Left lung (tissue), 10 donors: ENCODE measurements around the gene TNK1. TPM values are rescaled to one million over a fixed set of nuclear protein-coding genes. Genes with fewer than 3 reads are reported as not detected.

Experiments used
- ATAC-seq: fragments of 200-7000 bp; cut with Tn5 transposase; one replicate; pipeline ENCODE4 v1.9.1; 2020; ENCODE audit warnings: moderate library complexity
- DNase-seq, 4 donors: peaks; one replicate each; pipeline ENCODE4 v3.0.0-alpha.2; 2013 to 2020
- H3K27ac ChIP-seq, 2 donors: fragments of 200-600 bp; sonication (generic) in 1 of 2; one replicate each; pipeline versions ENCODE4 v1.5.0 to v1.8.0; 2020 to 2021
- H3K27me3 ChIP-seq, 2 donors: fragments of 200-600 bp; sonication (generic) in 1 of 2; one replicate each; pipeline versions ENCODE4 v1.5.0 to v1.8.0; 2020 to 2021
- H3K36me3 ChIP-seq, 2 donors: fragments of 200-600 bp; sonication (generic) in 1 of 2; one replicate each; pipeline versions ENCODE4 v1.5.0 to v1.8.0; 2020 to 2021
- H3K4me1 ChIP-seq, 2 donors: fragments of 200-600 bp; one replicate each; pipeline ENCODE4 v1.8.0; 2021
- H3K4me3 ChIP-seq, 2 donors: fragments of 200-600 bp; sonication (generic) in 1 of 2; one replicate each; pipeline versions ENCODE4 v1.5.0 to v1.8.0; 2020 to 2021; ENCODE audit warnings: mild to moderate bottlenecking in 1 of 2
- H3K9me3 ChIP-seq, 2 donors: fragments of 200-600 bp; sonication (generic) in 1 of 2; one replicate each; pipeline versions ENCODE4 v1.5.0 to v1.8.0; 2020 to 2021
- CTCF ChIP-seq, 2 donors: fragments of 200-600 bp; sonication (generic) in 1 of 2; IDR thresholded peaks; one replicate each; pipeline versions ENCODE4 v1.5.0 to v1.8.0; 2021; ENCODE audit warnings: antibody characterized with exemption in 2 of 2
- intact Hi-C, 2 donors: fragments of 100-400 bp; cut with DNase I; formaldehyde crosslinking; loops; one replicate each; pipeline versions ENCODE4 v1.11.2 to v1.14.2; 2022
- polyA plus RNA-seq, 6 donors: library from polyadenylated mRNA; unstranded; fragments of 120-200 nt; gene quantifications; one replicate each; pipeline ENCODE4 v1.2.1, GENCODE V29; 2013; ENCODE audit not compliant: insufficient read length in 6 of 6
- total RNA-seq, 2 donors: library from RNA; stranded (reverse); fragmentation: NEBNext Ultra II Directional; extraction: Animal tissue kit (Norgen Biotek cat#: 25700); gene quantifications; one replicate each; pipeline ENCODE4 v1.2.1, GENCODE V29; 2021
- donor health status: DM: no; HTN: yes; CAD: no.
- donor health status: DM: no; HTN: no; CAD: no.

Gene TNK1
- total and polyA plus RNA-seq, 8 donors = 5.3 to 8.7 (median 6.3) TPM

DNA sequence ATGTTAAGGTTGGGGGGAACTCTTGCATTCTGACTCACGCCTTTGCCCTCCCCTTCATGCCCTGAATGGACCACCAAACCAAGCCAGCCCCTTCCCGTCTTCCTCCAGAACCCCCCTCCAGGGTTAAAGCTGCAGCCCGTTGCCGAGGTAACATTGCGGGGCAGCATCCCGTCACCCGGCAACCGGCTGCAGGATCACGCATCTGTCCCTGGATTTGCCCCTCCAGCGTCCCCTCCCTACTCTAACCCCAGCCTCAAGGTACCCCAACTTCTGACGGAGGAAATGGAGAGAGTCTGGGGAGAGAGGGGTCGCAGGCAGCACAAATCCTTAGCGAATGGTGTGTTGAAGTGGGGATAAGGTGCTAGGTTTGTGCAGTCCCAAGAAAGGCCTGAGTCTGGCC is 26.2 kb downstream of the TNK1 start:
- H3K27me3 ChIP-seq = peaks cover 0 to 37% of the 10 kb centered on the region in 2 donors
- H3K4me1 ChIP-seq = peaks cover 7 to 26% of the 10 kb centered on the region in 2 donors
- H3K4me3 ChIP-seq = no peak overlapping the region
- intact Hi-C loops = no loop called here
- no peak for TF ChIP-seq CTCF (IDR thresholded peaks at IDR 0.05)
- no peaks in the 10 kb centered on the region for H3K9me3 ChIP-seq
- no peak overlapping the region for H3K27ac ChIP-seq
- ATAC-seq (no peak), DNase-seq (no peak)
- no peaks in the 10 kb centered on the region for H3K36me3 ChIP-seq

DNA sequence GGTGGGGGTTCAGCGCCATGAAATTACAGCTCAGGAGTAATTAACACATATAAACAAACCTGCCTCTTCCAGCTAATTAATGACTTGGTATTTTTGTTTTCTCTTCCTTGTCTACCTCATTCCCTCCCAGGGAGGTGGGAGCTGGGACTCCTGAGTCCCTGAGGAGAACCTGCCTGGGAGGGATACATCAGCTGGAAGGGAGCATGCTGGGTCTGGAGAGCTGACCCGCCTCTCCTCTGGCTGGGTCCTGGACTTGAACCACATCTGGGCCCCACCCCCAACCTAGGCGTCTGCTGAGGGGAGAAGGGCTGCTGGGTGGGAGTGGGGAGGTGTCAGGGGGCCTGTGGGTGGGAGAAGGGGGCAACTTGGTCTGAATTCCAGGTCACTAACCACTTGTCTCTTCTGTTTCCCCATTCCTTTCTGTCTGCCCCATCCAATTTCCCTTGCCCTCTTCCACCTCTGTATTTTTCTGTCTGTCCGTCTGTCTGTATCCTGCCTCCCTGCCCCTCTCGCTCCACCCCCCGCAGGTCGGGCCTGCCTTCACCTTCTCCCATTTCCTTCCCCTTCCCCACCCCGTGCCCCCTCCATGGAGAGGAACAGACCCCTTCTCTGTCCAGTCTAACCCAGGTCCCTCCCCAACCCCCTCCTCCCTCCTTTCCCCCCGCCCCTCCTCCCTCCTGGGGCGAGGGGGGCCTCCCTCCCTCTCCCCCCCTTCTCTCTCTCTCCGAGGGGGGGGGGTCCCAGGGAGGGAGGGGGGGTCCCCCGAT is 26.8 kb downstream of the TNK1 start, which contains the start of gene NLGN2:
NLGN2 (plus strand) TSS at position 361 of the 767 bp plus-strand sequence. CDS start 411 bp downstream, outside the sequence.
- intact Hi-C loops = no loop called here

DNA sequence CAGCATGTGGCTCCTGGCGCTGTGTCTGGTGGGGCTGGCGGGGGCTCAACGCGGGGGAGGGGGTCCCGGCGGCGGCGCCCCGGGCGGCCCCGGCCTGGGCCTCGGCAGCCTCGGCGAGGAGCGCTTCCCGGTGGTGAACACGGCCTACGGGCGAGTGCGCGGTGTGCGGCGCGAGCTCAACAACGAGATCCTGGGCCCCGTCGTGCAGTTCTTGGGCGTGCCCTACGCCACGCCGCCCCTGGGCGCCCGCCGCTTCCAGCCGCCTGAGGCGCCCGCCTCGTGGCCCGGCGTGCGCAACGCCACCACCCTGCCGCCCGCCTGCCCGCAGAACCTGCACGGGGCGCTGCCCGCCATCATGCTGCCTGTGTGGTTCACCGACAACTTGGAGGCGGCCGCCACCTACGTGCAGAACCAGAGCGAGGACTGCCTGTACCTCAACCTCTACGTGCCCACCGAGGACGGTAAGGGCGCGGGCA is 27.4 kb downstream of the TNK1 start:
- DNase-seq (no peak), ATAC-seq (no peak)
- H3K4me3 ChIP-seq = no peak overlapping the region
- no peak overlapping the region for H3K27ac ChIP-seq
- intact Hi-C loops = no loop called here
- H3K4me1 ChIP-seq = peaks cover under 1 to 15% of the 10 kb centered on the region in 2 donors
- no peak for TF ChIP-seq CTCF (IDR thresholded peaks at IDR 0.05)
- peaks cover 0 to 37% of the 10 kb centered on the region in 2 donors for H3K27me3 ChIP-seq
- H3K9me3 ChIP-seq = no peaks in the 10 kb centered on the region
- H3K36me3 ChIP-seq = no peaks in the 10 kb centered on the region

More for the DNA sequence above, 26.8 kb downstream of the TNK1 start, which contains the start of gene NLGN2:
- no peak for TF ChIP-seq CTCF (IDR thresholded peaks at IDR 0.05)
- H3K36me3 ChIP-seq = no peaks in the 10 kb centered on the region
- ATAC-seq (no peak), DNase-seq (no peak)
- H3K9me3 ChIP-seq = no peaks in the 10 kb centered on the region
- H3K4me3 ChIP-seq = no peak within 1 kb of the TSS
- H3K27me3 ChIP-seq = peaks cover 0 to 37% of the 10 kb centered on the region in 2 donors
- H3K27ac ChIP-seq = no peak within 1 kb of the TSS
- H3K4me1 ChIP-seq = peaks cover 6 to 21% of the 10 kb centered on the region in 2 donors

GRCh38 chr17:7408863-7409262 is 28.0 kb downstream of the TNK1 start:
- peaks cover 0 to 11% of the 10 kb centered on the region in 2 donors for H3K4me1 ChIP-seq
- no peaks in the 10 kb centered on the region for H3K9me3 ChIP-seq
- ATAC-seq = no peak
- TF ChIP-seq CTCF (IDR thresholded peaks at IDR 0.05) = no peak
- no peak for DNase-seq
- H3K27ac ChIP-seq = no peak overlapping the region
- H3K36me3 ChIP-seq = no peaks in the 10 kb centered on the region
- intact Hi-C loops = no loop called here
- H3K27me3 ChIP-seq = peaks cover 0 to 37% of the 10 kb centered on the region in 2 donors
- no peak overlapping the region for H3K4me3 ChIP-seq

GRCh38 chr17:7409716-7410115 is 28.8 kb downstream of the TNK1 start:
- ATAC-seq = no peak
- intact Hi-C loops = no loop called here
- Histone ChIP-seq H3K36me3 (no peaks in the 10 kb centered on the region), H3K27ac (no peak overlapping the region), H3K9me3 (no peaks in the 10 kb centered on the region), H3K27me3 (peaks cover 0 to 34% of the 10 kb centered on the region in 2 donors), H3K4me3 (no peak overlapping the region), H3K4me1 (peaks cover 0 to 11% of the 10 kb centered on the region in 2 donors)
- DNase-seq = no peak
- TF ChIP-seq CTCF (IDR thresholded peaks at IDR 0.05) = no peak
